Hepatocyte (in vitro differentiated cells): ENCODE results near the gene TBL1X. TPM values are rescaled to one million over a fixed set of nuclear protein-coding genes. Genes with fewer than 3 reads are reported as not detected.

Experiments used
- DNase-seq: peaks from one replicate; pipeline ENCODE4 v3.0.0-alpha.2; 2016; ENCODE audit warnings: low spot score
- H2AFZ ChIP-seq: fragments of 200-600 bp; sonication (generic); 2 replicates; pipeline ENCODE4 v1.6.0; 2016; ENCODE audit warnings: antibody characterized with exemption, mild to moderate bottlenecking
- H3K27ac ChIP-seq: fragments of 200-600 bp; sonication (generic); 2 replicates; pipeline ENCODE4 v1.5.1; 2016; ENCODE audit warnings: mild to moderate bottlenecking
- H3K27me3 ChIP-seq: fragments of 200-600 bp; sonication (generic); 2 replicates; pipeline ENCODE4 v1.6.1; 2016
- H3K36me3 ChIP-seq: fragments of 200-600 bp; sonication (generic); replicated peaks from 2 replicates; pipeline ENCODE4 v1.5.1; 2016; ENCODE audit warnings: low read depth; ENCODE audit not compliant: insufficient read depth
- H3K4me1 ChIP-seq: fragments of 200-600 bp; sonication (generic); 2 replicates; pipeline ENCODE4 v1.5.1; 2016; ENCODE audit warnings: mild to moderate bottlenecking, moderate library complexity; ENCODE audit not compliant: insufficient read depth
- H3K4me2 ChIP-seq: fragments of 200-600 bp; sonication (generic); 2 replicates; pipeline ENCODE4 v1.6.0; 2016
- H3K4me3 ChIP-seq: fragments of 200-600 bp; sonication (generic); 2 replicates; pipeline ENCODE4 v1.5.1; 2016; ENCODE audit warnings: mild to moderate bottlenecking
- H3K79me2 ChIP-seq: fragments of 200-600 bp; sonication (generic); 2 replicates; pipeline ENCODE4 v1.6.0; 2017; ENCODE audit warnings: mild to moderate bottlenecking
- H3K9me2 ChIP-seq: fragments of 200-600 bp; sonication (generic); replicated peaks from 2 replicates; pipeline ENCODE4 v1.6.0; 2017; ENCODE audit warnings: mild to moderate bottlenecking; ENCODE audit not compliant: insufficient read depth
- H3K9me3 ChIP-seq: fragments of 200-600 bp; sonication (generic); 2 replicates; pipeline ENCODE4 v1.5.1; 2016; ENCODE audit warnings: low read depth, mild to moderate bottlenecking
- H4K20me1 ChIP-seq: fragments of 200-600 bp; sonication (generic); 2 replicates; pipeline ENCODE4 v1.6.0; 2016; ENCODE audit warnings: mild to moderate bottlenecking; ENCODE audit not compliant: insufficient read depth, poor library complexity, severe bottlenecking
- EZH2 ChIP-seq: fragments of 200-600 bp; sonication (generic); IDR thresholded peaks from 2 replicates; pipeline ENCODE4 v1.6.1; 2016; ENCODE audit warnings: antibody characterized with exemption, mild to moderate bottlenecking, borderline replicate concordance
- EZH2phosphoT487 ChIP-seq: fragments of 200-600 bp; sonication (generic); IDR thresholded peaks from one replicate; pipeline ENCODE4 v1.6.1; 2018; ENCODE audit warnings: antibody characterized with exemption, mild to moderate bottlenecking, low read depth, moderate library complexity; ENCODE audit not compliant: unreplicated experiment, severe bottlenecking
- WGBS: methylation state at CpG from one replicate; pipeline ENCODE4 v1.1.6; 2016; ENCODE audit warnings: low lambda C conversion rate; ENCODE audit errors: missing lambda C conversion rate; 5-methylcytosine and 5-hydroxymethylcytosine counted together
- polyA plus RNA-seq: library from polyadenylated mRNA; unstranded; fragments of >200 nt; fragmentation: Nextera tagmentation; extraction: Ambion mirVana; gene quantifications from 2 replicates; pipeline ENCODE4 v1.2.1, GENCODE V29; 2016
- total RNA-seq: library from RNA; depleted of rRNA; stranded (reverse); fragments of >200 nt; gene quantifications from 2 replicates; pipeline ENCODE4 v1.2.3, GENCODE V29; 2014
- TF ChIP-seq, protein P1 (sequence below): fragments of 200-600 bp; sonication (generic); IDR thresholded peaks from 2 replicates; pipeline ENCODE4 v1.5.1; 2016; ENCODE audit warnings: antibody characterized with exemption, mild to moderate bottlenecking; ENCODE audit not compliant: poor library complexity

TBL1X gene
- total and polyA plus RNA-seq, 2 experiments from 2014 or later, result 14.9 to 16.0 TPM

DNA sequence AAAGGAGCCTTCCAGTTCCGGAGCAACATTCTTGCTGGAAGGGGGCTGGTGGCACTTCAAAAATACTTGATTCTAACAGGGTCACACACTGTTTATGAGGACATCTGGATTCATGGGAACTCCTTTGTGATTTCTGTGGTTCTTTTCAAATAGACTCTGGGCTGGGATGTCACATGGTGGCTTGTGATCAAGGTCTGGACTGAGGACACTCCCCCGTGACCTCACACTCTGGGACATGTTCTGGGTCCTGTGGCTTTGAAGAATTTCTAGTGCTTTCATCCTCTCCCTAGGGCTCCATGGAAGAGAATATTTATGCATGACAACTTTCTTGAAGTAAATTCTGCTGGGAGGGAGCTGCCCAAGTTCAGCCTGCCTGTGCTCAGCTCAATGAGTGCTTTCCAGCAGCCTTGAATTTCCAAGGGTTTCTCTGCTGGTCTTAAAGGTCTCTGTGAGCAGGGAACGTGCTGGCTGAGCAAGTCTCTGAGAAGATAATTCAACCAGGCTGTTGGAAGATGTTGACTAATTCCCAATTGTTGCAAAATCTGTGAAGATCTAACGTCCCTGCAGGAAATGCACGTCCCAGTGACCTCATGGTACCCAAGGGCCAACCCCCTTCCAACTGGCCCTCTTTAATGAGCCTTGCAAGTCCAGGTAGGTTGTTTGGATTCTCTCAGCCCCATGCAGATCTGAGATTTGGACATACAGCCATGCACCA lies 264.5 kb downstream of the TBL1X start:
- H3K79me2 ChIP-seq, result no peaks in the 10 kb centered on the region
- H3K9me2 ChIP-seq, result no peaks in the 10 kb centered on the region
- H3K4me1 ChIP-seq, result no peaks in the 10 kb centered on the region
- no peak overlapping the region for H3K4me3 ChIP-seq
- no peaks in the 10 kb centered on the region for H3K9me3 ChIP-seq
- no peak overlapping the region for H3K4me2 ChIP-seq
- H3K27ac ChIP-seq, result no peak overlapping the region
- H3K27me3 ChIP-seq, result no peaks in the 10 kb centered on the region
- H2AFZ ChIP-seq, result no peak overlapping the region
- 72% methylated on average over 5 of the region's 5 CpGs for WGBS
- H4K20me1 ChIP-seq, result no peaks in the 10 kb centered on the region
- no peak for DNase-seq
- TF ChIP-seq, protein P1, sequence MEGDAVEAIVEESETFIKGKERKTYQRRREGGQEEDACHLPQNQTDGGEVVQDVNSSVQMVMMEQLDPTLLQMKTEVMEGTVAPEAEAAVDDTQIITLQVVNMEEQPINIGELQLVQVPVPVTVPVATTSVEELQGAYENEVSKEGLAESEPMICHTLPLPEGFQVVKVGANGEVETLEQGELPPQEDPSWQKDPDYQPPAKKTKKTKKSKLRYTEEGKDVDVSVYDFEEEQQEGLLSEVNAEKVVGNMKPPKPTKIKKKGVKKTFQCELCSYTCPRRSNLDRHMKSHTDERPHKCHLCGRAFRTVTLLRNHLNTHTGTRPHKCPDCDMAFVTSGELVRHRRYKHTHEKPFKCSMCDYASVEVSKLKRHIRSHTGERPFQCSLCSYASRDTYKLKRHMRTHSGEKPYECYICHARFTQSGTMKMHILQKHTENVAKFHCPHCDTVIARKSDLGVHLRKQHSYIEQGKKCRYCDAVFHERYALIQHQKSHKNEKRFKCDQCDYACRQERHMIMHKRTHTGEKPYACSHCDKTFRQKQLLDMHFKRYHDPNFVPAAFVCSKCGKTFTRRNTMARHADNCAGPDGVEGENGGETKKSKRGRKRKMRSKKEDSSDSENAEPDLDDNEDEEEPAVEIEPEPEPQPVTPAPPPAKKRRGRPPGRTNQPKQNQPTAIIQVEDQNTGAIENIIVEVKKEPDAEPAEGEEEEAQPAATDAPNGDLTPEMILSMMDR, result no peak
- TF ChIP-seq EZH2phosphoT487 (no peak), EZH2 (no peak)
- H3K36me3 ChIP-seq, result no peaks in the 10 kb centered on the region

DNA sequence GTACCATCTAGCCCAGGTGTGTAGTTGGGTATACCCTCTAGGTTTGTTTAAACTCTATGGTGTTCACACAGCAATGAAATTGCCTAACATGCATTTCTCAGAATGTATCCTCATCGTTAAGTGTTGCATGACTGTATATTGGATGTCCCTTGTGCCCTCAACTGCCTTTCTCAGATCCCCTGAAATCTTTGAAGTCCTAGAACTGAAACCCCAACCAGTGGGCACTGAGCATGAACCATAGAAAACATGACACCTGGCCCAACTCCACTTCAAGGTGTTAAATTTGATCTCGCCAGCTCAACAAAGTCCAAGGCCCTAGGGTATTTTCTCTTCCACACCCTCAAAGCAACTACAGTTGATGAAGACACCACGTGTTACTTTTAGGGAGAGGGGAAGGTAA lies 265.2 kb downstream of the TBL1X start:
- TF ChIP-seq EZH2 (no peak), EZH2phosphoT487 (no peak)
- TF ChIP-seq, protein P1, result no peak
- no peaks in the 10 kb centered on the region for H3K4me1 ChIP-seq
- DNase-seq, result no peak
- no peaks in the 10 kb centered on the region for H4K20me1 ChIP-seq
- no peaks in the 10 kb centered on the region for H3K79me2 ChIP-seq
- H2AFZ ChIP-seq, result no peak overlapping the region
- no peaks in the 10 kb centered on the region for H3K9me2 ChIP-seq
- no peak overlapping the region for H3K4me3 ChIP-seq
- H3K27ac ChIP-seq, result no peak overlapping the region
- H3K4me2 ChIP-seq, result no peak overlapping the region
- no peaks in the 10 kb centered on the region for H3K27me3 ChIP-seq
- H3K36me3 ChIP-seq, result no peaks in the 10 kb centered on the region
- H3K9me3 ChIP-seq, result no peaks in the 10 kb centered on the region
- WGBS, result 71% methylated on average over 3 of the region's 3 CpGs

DNA sequence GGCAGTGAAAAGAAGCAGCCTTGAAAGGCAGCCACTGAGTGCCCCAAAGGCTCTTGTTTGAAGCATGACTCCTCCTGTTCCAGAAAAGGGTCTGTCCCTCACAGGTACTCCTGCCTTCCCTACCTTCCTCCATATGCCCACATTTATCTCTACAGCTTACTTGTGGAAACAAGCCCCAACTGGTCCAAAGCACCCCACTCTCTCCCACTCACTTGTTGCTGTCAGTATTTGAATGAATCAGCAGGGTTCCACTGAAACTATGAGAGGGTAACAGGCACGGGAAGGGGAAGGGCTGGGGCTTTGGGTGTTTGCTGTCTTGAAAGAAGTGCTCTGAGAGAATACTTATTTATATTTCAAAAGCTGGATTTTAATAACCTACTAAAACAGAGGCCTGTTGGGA lies 265.9 kb downstream of the TBL1X start:
- DNase-seq, result no peak
- no peak overlapping the region for H3K27ac ChIP-seq
- no peaks in the 10 kb centered on the region for H3K27me3 ChIP-seq
- H3K4me1 ChIP-seq, result no peaks in the 10 kb centered on the region
- H3K36me3 ChIP-seq, result no peaks in the 10 kb centered on the region
- no peaks in the 10 kb centered on the region for H3K9me2 ChIP-seq
- H2AFZ ChIP-seq, result no peak overlapping the region
- no peaks in the 10 kb centered on the region for H3K9me3 ChIP-seq
- no peaks in the 10 kb centered on the region for H3K79me2 ChIP-seq
- TF ChIP-seq, protein P1, result no peak
- no peak for TF ChIP-seq EZH2
- no peak for TF ChIP-seq EZH2phosphoT487
- no peaks in the 10 kb centered on the region for H4K20me1 ChIP-seq
- H3K4me3 ChIP-seq, result no peak overlapping the region
- H3K4me2 ChIP-seq, result no peak overlapping the region
- 63% methylated on average over 1 of the region's 1 CpG for WGBS
